ENCODE measurements around the gene SARDH. TPM values are rescaled to one million over a fixed set of nuclear protein-coding genes. Genes with fewer than 3 reads are reported as not detected.

SARDH gene
- total and polyA plus RNA-seq, 2 of the 8 experiments (the other 6 are each of a cell fraction or from before 2014, with no cell fraction given): 6.4 to 7.4 TPM

DNA sequence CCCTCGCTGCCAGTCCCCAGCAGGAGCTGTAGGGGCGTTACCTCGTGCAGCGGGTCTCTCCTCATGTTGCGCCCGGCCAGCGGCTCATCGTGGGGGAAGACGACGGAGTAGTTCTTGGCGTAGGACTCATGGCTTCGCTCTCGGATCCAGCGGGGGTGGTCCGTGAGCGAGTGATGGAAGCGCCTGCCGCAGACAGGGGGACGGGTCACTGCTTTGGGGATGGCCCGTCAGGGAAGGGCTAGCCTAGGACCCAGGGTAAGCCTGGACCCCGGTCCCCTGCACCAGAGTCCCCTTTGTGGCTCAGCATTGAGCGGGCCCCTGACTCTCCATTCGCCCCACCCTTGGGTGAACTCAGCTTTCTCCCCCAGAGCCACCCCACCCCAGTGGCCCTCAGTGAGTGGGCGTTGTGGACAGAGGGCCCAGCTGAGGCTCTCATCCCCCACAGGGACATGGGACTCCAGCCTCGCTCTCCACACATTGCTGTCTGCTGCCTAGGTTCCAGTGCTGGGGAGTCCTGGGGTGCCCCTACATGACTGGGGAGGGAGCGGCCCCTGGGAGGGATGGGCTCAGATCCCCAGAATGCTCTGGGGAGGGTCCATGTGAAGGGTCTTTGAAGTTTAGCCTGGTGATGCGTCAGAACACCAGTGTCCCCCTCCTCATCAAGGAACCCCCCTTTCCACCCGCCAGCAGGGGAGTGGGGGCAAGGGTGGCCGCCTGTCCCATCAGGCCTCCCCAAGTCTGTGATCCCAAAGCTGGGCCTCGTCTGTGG lies 29.7 kb downstream of the SARDH start:
- Histone ChIP-seq H3K36me3 (ENCODE audit: control insufficient read depth in 2 of 4, insufficient read depth in 4 of 4, low read length in 3 of 4) (no peaks in the 10 kb centered on the region), H3K79me2 (ENCODE audit: control insufficient read depth in 1 of 2, insufficient read depth in 2 of 2, low read length in 2 of 2) (no peaks in the 10 kb centered on the region), H3K79me1 (ENCODE audit: low read depth, low read length) (no peaks in the 10 kb centered on the region), H2BK15ac (ENCODE audit: low read length) (no peak overlapping the region), H3K23ac (ENCODE audit: insufficient read length) (no peak overlapping the region), H3K23me2 (ENCODE audit: low read depth, low read length) (no peaks in the 10 kb centered on the region), H3K14ac (ENCODE audit: insufficient read length) (no peak overlapping the region), H4K8ac (ENCODE audit: extremely low read depth, insufficient read depth, low read length) (no peak overlapping the region), H2AK5ac (ENCODE audit: low read depth, low read length) (no peak overlapping the region), H3K18ac (ENCODE audit: extremely low read depth, low read length) (no peak overlapping the region), H2BK12ac (ENCODE audit: low read depth, low read length) (no peak overlapping the region), H3K27ac (ENCODE audit: low read depth, low read length) (no peak overlapping the region), H3K4me1 (replicated peaks in 1 of 4; ENCODE audit: control insufficient read depth in 3 of 4, insufficient read depth in 4 of 4, low read length in 3 of 4) (peaks cover 0 to 2% (median 0%) of the 10 kb centered on the region in 4 experiments; a peak in 1 of 7 replicates), H2AFZ (ENCODE audit: low read length) (no peak overlapping the region), H3K4me2 (ENCODE audit: insufficient read depth in 1 of 2, low read depth in 2 of 2, low read length in 2 of 2) (no peak overlapping the region), H3K56ac (replicated peaks; ENCODE audit: insufficient read length, low read depth, low read length) (no peak overlapping the region), H3K27me3 (replicated peaks in 1 of 4; ENCODE audit: control insufficient read depth in 3 of 4, extremely low read depth in 1 of 4, insufficient read depth in 3 of 4, low read length in 3 of 4) (no peaks in the 10 kb centered on the region), H3K4ac (replicated peaks; ENCODE audit: insufficient read length, low read depth, low read length) (no peak overlapping the region), H4K5ac (ENCODE audit: insufficient read length, low read depth, low read length) (no peak overlapping the region), H4K20me1 (replicated peaks in 1 of 2; ENCODE audit: control insufficient read depth in 1 of 2, insufficient read depth in 2 of 2, low read length in 2 of 2) (peaks cover 0 to 1% of the 10 kb centered on the region in 2 experiments), H3K9ac (replicated peaks in 1 of 4; ENCODE audit: extremely low read depth in 1 of 4, low read depth in 3 of 4, low read length in 3 of 4) (no peak overlapping the region), H2BK120ac (replicated peaks; ENCODE audit: low read depth, low read length) (no peak overlapping the region), H3K9me3 (ENCODE audit: insufficient read depth in 2 of 2, low read depth in 1 of 2, low read length in 1 of 2) (no peaks in the 10 kb centered on the region), H2BK20ac (ENCODE audit: low read length) (no peak overlapping the region), H4K91ac (replicated peaks; ENCODE audit: insufficient read length, low read length) (no peak overlapping the region), H2BK5ac (ENCODE audit: low read depth, low read length) (no peak overlapping the region), H3K4me3 (ENCODE audit: extremely low read depth in 1 of 4, insufficient read depth in 2 of 4, low read depth in 3 of 4, low read length in 4 of 4) (no peak overlapping the region)
- 90% methylated on average over 27 of the region's 30 CpGs; no CpG with 5 or more reads in 1 of the 2 experiments for WGBS, 2 experiments (ENCODE audit: extremely low coverage in 1 of 2, insufficient coverage in 1 of 2, insufficient read length in 1 of 2, insufficient replicate concordance in 2 of 2, low coverage in 1 of 2, low lambda C conversion rate in 2 of 2, missing lambda C conversion rate in 1 of 2)
- ChIA-PET CTCF (ENCODE audit: partially characterized antibody) (interaction anchor here (0.9 to 3.2 kb wide), 16 partner anchors 15 to 222 kb away, joined by 3 to 12 read pairs (median 4); partner anchors contain the start of gene ADAMTSL2), POLR2A (ENCODE audit: partially characterized antibody) (no interaction called here)
- DNase-seq (ENCODE audit: low read depth in 1 of 2, low spot score in 2 of 2) (no peak), FAIRE-seq (no peak)
- no peak for TF ChIP-seq CBX8 (IDR thresholded peaks at IDR 0.05; ENCODE audit: borderline replicate concordance, low read depth, low read length)
- no peak for TF ChIP-seq KDM1A (IDR thresholded peaks at IDR 0.05; ENCODE audit: borderline replicate concordance, low read length)
- TF ChIP-seq SIN3A (conservative IDR thresholded peaks at IDR 0.05 in 1 of 2, IDR thresholded peaks at IDR 0.05 in 1 of 2; ENCODE audit: low read depth in 1 of 2, low read length in 2 of 2): no peak
- TF ChIP-seq GTF2F1 (IDR thresholded peaks at IDR 0.05; ENCODE audit: borderline replicate concordance, low read depth, low read length): no peak
- no peak for TF ChIP-seq POU5F1 (IDR thresholded peaks at IDR 0.05; ENCODE audit: low read depth, low read length)
- TF ChIP-seq, protein P1, sequence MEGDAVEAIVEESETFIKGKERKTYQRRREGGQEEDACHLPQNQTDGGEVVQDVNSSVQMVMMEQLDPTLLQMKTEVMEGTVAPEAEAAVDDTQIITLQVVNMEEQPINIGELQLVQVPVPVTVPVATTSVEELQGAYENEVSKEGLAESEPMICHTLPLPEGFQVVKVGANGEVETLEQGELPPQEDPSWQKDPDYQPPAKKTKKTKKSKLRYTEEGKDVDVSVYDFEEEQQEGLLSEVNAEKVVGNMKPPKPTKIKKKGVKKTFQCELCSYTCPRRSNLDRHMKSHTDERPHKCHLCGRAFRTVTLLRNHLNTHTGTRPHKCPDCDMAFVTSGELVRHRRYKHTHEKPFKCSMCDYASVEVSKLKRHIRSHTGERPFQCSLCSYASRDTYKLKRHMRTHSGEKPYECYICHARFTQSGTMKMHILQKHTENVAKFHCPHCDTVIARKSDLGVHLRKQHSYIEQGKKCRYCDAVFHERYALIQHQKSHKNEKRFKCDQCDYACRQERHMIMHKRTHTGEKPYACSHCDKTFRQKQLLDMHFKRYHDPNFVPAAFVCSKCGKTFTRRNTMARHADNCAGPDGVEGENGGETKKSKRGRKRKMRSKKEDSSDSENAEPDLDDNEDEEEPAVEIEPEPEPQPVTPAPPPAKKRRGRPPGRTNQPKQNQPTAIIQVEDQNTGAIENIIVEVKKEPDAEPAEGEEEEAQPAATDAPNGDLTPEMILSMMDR (IDR thresholded peaks at IDR 0.05; ENCODE audit: control extremely low read depth in 1 of 3, insufficient read depth in 1 of 3, low read depth in 1 of 3, low read length in 3 of 3): no peak
- TF ChIP-seq RNF2 (IDR thresholded peaks at IDR 0.05; ENCODE audit: borderline replicate concordance, low read depth, low read length, missing control alignments, poor library complexity, severe bottlenecking): no peak
- no peak for TF ChIP-seq RBBP5 (IDR thresholded peaks at IDR 0.05; ENCODE audit: borderline replicate concordance, low read depth, low read length)
- no peak for TF ChIP-seq KDM4A (IDR thresholded peaks at IDR 0.05; ENCODE audit: low read depth, low read length, severe bottlenecking)
